ENCODE data around the gene IL32. TPM values are rescaled to one million over a fixed set of nuclear protein-coding genes. Genes with fewer than 3 reads are reported as not detected.

Gene IL32
- total and polyA plus RNA-seq, 2 of the 4 experiments (the other 2 are of a cell fraction): 25.6 to 95.7 TPM

- H2AK9ac ChIP-seq (replicated peaks; ENCODE audit: low read depth, low read length, poor library complexity): peak overlapping the region; percentile 99
- no peaks in the 10 kb centered on the region; the same call in 1 of the 2 replicates for H3K27me3 ChIP-seq (ENCODE audit: control insufficient read depth, insufficient read depth, low read length)
- peaks cover 0 to 27% of the 10 kb centered on the region in 2 experiments; a peak in 2 of 4 replicates for H3K79me1 ChIP-seq (ENCODE audit: low read depth in 1 of 2, low read length in 2 of 2)
- peaks cover 11% of the 10 kb centered on the region for H3K36me3 ChIP-seq (ENCODE audit: control insufficient read depth, insufficient read depth, low read length)
- peak overlapping the region; percentile 97 for H3K27ac ChIP-seq (ENCODE audit: insufficient read depth, low read length)
- ChIA-PET CTCF (interaction anchor here (0.5 to 2.7 kb wide), 2 partner anchors 10 to 1152 kb away, joined by 8 to 12 read pairs; no protein-coding TSS in a partner anchor), POLR2A (ENCODE audit: unreplicated experiment) (interaction anchor here (0.6 to 2.0 kb wide), 2 partner anchors 11 to 496 kb away, joined by 3 to 7 read pairs; no protein-coding TSS in a partner anchor)
- peak overlapping the region; percentile 100 for H3K23ac ChIP-seq (ENCODE audit: low read depth, low read length)
- ATAC-seq (ENCODE audit: low read depth) (peak; percentile 30), DNase-seq (peak; percentile 89)
- peak overlapping the region; percentile 32; the same call in 1 of the 3 replicates for H2BK15ac ChIP-seq (ENCODE audit: low read depth, low read length)
- WGBS, 2 experiments (ENCODE audit: extremely low coverage in 2 of 2, insufficient read length in 1 of 2): 0% methylated on average over 8 of the region's 57 CpGs; no CpG with 5 or more reads in 1 of the 2 experiments
- H3K9me1 ChIP-seq (ENCODE audit: insufficient read depth, low read length): no peaks in the 10 kb centered on the region
- peak overlapping the region; percentile 94 for H3K9ac ChIP-seq (ENCODE audit: low read depth, low read length)
- H2BK5ac ChIP-seq (ENCODE audit: low read depth, low read length, poor library complexity, severe bottlenecking): peak overlapping the region; percentile 99
- peak overlapping the region; percentile 99 for H3K4ac ChIP-seq (ENCODE audit: low read depth, low read length)
- H2BK20ac ChIP-seq (ENCODE audit: low read depth, low read length): peak overlapping the region; percentile 4; the same call in 1 of the 2 replicates
- peak overlapping the region; percentile 79 for H3K4me2 ChIP-seq (ENCODE audit: low read depth, low read length)
- H4K91ac ChIP-seq (ENCODE audit: insufficient read depth, low read depth, low read length): peak overlapping the region; percentile 98
- H4K8ac ChIP-seq (ENCODE audit: low read depth in 2 of 2, low read length in 2 of 2): peak overlapping the region; percentile 74 to 99
- no peak for TF ChIP-seq MXI1 (IDR thresholded peaks at IDR 0.05; ENCODE audit: borderline replicate concordance, low read depth, low read length)
- TF ChIP-seq CHD1 (IDR thresholded peaks at IDR 0.05; ENCODE audit: low read depth, low read length): peak; percentile 14; the same call in 1 of the 2 replicates
- no peak for TF ChIP-seq RCOR1 (IDR thresholded peaks at IDR 0.05; ENCODE audit: insufficient replicate concordance, low read length)
- TF ChIP-seq NFE2L2 (IDR thresholded peaks at IDR 0.05; ENCODE audit: low read depth, low read length): no peak
- peak; percentile 89 for TF ChIP-seq FOS (IDR thresholded peaks at IDR 0.05; ENCODE audit: low read depth, low read length)
- peak; percentile 81 for TF ChIP-seq MAZ (IDR thresholded peaks at IDR 0.05; ENCODE audit: borderline replicate concordance, low read depth, low read length)
- TF ChIP-seq USF2 (IDR thresholded peaks at IDR 0.05; ENCODE audit: low read depth, low read length): peak; percentile 64
- peak; percentile 43 for TF ChIP-seq BHLHE40 (IDR thresholded peaks at IDR 0.05; ENCODE audit: low read depth, low read length)
- no peak for TF ChIP-seq CEBPB (IDR thresholded peaks at IDR 0.05; ENCODE audit: low read depth, low read length)
- no peak for TF ChIP-seq SMC3 (IDR thresholded peaks at IDR 0.05; ENCODE audit: low read depth, low read length)
- TF ChIP-seq POLR2A (IDR thresholded peaks at IDR 0.05; ENCODE audit: low read depth, low read length): peak; percentile 34
- peaks cover 11% of the 10 kb centered on the region for H3K4me1 ChIP-seq (ENCODE audit: control insufficient read depth, insufficient read depth, low read length)
- peak overlapping the region; percentile 76 for H4K5ac ChIP-seq (ENCODE audit: low read depth, low read length)
- in situ Hi-C loops (cut with MboI; ENCODE audit: low sequenced_read_pairs): no loop called here
- H3K56ac ChIP-seq (ENCODE audit: extremely low read depth, insufficient read depth, low read length): peak overlapping the region; percentile 100
- peaks cover 31% of the 10 kb centered on the region for H4K20me1 ChIP-seq (ENCODE audit: insufficient read depth, low read length)
- peak overlapping the region; percentile 93 for H2AK5ac ChIP-seq (ENCODE audit: low read depth, low read length)
- no TSS peak for BruUV-seq (replicated peaks)
- H2AFZ ChIP-seq (replicated peaks; ENCODE audit: low read length, poor library complexity): peak overlapping the region; percentile 67
- H3K4me3 ChIP-seq (ENCODE audit: insufficient read depth, low read depth, low read length): peak overlapping the region; percentile 77
- no peaks in the 10 kb centered on the region for H3K9me3 ChIP-seq (ENCODE audit: control insufficient read depth, insufficient read depth, low read length)
- dilution Hi-C loops (cut with HindIII; ENCODE audit: low sequenced_read_pairs, unreplicated experiment): no loop called here
- H2BK120ac ChIP-seq (ENCODE audit: low read depth, low read length): peak overlapping the region; percentile 91
- intact Hi-C loops (cut with micrococcal nuclease): no loop called here
- H3K18ac ChIP-seq (ENCODE audit: low read depth, low read length): peak overlapping the region; percentile 83
- H3K14ac ChIP-seq (replicated peaks; ENCODE audit: low read depth, low read length): peak overlapping the region; percentile 99
These were observed 44.6 kb upstream of the IL32 start for GRCh38 chr16:3020604-3021448.

Measured in IMR-90 (cell line).